HEK293 (cell line): ENCODE measurements around the gene TARBP1.

ENCODE experiments used
- INSM2 ChIP-seq: fragments of 450-650 bp; formaldehyde crosslinking; IDR thresholded peaks from 2 replicates; pipeline ENCODE4 v1.5.1; 2016; ENCODE audit warnings: missing biosample characterization, missing genetic modification characterization
- KLF16 ChIP-seq: fragments of 450-650 bp; formaldehyde crosslinking; IDR thresholded peaks from 2 replicates; pipeline ENCODE4 v1.5.1; 2017; ENCODE audit warnings: missing biosample characterization, missing genetic modification characterization
- YY1 ChIP-seq: fragments of 450-650 bp; formaldehyde crosslinking; IDR thresholded peaks from 2 replicates; pipeline ENCODE4 v1.5.1; 2018; ENCODE audit warnings: missing biosample characterization, missing genetic modification characterization
- ZBTB49 ChIP-seq: fragments of 450-650 bp; formaldehyde crosslinking; IDR thresholded peaks from 2 replicates; pipeline ENCODE4 v1.5.1; 2016; ENCODE audit warnings: missing biosample characterization, missing genetic modification characterization, low read depth
- ZNF140 ChIP-seq: fragments of 450-650 bp; formaldehyde crosslinking; IDR thresholded peaks from 2 replicates; pipeline ENCODE4 v1.5.1; 2016; ENCODE audit warnings: missing biosample characterization, missing genetic modification characterization
- ZNF184 ChIP-seq: fragments of 450-650 bp; IDR thresholded peaks from 2 replicates; pipeline ENCODE4 v1.5.1; 2018; ENCODE audit warnings: missing biosample characterization, mild to moderate bottlenecking, missing genetic modification characterization
- ZNF530 ChIP-seq: fragments of 450-650 bp; formaldehyde crosslinking; IDR thresholded peaks from 2 replicates; pipeline ENCODE4 v1.5.1; 2016; ENCODE audit warnings: low read depth, missing biosample characterization, missing genetic modification characterization
- ZNF549 ChIP-seq: fragments of 450-650 bp; IDR thresholded peaks from 2 replicates; pipeline ENCODE4 v1.5.1; 2018; ENCODE audit warnings: missing biosample characterization, missing genetic modification characterization, mild to moderate bottlenecking, inconsistent platforms, moderate library complexity
- TF ChIP-seq, protein P1 (sequence below): fragments of 450-650 bp; formaldehyde crosslinking; IDR thresholded peaks from 2 replicates; pipeline ENCODE4 v1.5.1; 2016; ENCODE audit warnings: missing biosample characterization, missing genetic modification characterization
- TF ChIP-seq, protein P2 (sequence below): fragments of 450-650 bp; formaldehyde crosslinking; IDR thresholded peaks from 2 replicates; pipeline ENCODE4 v1.5.1; 2016; ENCODE audit warnings: missing biosample characterization, missing genetic modification characterization

GRCh38 chr1:234518876-234519275, 39.9 kb upstream of the TARBP1 start:
- TF ChIP-seq INSM2 (tag by site-specific recombination) (no peak), ZNF184 (tag by site-specific recombination) (no peak), ZNF530 (tag by site-specific recombination) (no peak), KLF16 (tag by site-specific recombination) (no peak), ZNF549 (tag by site-specific recombination) (no peak), ZNF140 (no peak), ZBTB49 (tag by site-specific recombination) (no peak), YY1 (tag by site-specific recombination) (no peak)
- TF ChIP-seq, protein P1, sequence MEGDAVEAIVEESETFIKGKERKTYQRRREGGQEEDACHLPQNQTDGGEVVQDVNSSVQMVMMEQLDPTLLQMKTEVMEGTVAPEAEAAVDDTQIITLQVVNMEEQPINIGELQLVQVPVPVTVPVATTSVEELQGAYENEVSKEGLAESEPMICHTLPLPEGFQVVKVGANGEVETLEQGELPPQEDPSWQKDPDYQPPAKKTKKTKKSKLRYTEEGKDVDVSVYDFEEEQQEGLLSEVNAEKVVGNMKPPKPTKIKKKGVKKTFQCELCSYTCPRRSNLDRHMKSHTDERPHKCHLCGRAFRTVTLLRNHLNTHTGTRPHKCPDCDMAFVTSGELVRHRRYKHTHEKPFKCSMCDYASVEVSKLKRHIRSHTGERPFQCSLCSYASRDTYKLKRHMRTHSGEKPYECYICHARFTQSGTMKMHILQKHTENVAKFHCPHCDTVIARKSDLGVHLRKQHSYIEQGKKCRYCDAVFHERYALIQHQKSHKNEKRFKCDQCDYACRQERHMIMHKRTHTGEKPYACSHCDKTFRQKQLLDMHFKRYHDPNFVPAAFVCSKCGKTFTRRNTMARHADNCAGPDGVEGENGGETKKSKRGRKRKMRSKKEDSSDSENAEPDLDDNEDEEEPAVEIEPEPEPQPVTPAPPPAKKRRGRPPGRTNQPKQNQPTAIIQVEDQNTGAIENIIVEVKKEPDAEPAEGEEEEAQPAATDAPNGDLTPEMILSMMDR (tag by site-specific recombination) = no peak
- TF ChIP-seq, protein P2, sequence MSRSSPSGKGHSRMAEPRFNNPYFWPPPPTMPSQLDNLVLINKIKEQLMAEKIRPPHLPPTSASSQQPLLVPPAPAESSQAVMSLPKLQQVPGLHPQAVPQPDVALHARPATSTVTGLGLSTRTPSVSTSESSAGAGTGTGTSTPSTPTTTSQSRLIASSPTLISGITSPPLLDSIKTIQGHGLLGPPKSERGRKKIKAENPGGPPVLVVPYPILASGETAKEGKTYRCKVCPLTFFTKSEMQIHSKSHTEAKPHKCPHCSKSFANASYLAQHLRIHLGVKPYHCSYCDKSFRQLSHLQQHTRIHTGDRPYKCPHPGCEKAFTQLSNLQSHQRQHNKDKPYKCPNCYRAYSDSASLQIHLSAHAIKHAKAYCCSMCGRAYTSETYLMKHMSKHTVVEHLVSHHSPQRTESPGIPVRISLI (tag by site-specific recombination) = no peak
